ENCODE results near the gene CTSO.
"Not testable (repeated sequence)": the region's sequence is repeated elsewhere in the genome, so short reads cannot be mapped to it uniquely, and the experiment has no call there.

Gene CTSO

GRCh38 chr4:155904331-155904730, 49.3 kb downstream of the CTSO start:
- no peak for DNase-seq

- DNase-seq, result no peak
Measured at GRCh38 chr4:155903453-155903852, 50.2 kb downstream of the CTSO start, which contains the start of gene TDO2. TSS of gene TDO2 (plus strand) at chr4:155903696. CDS start at chr4:155903759, 63 bp downstream.

- DNase-seq, result no peak
Measured at GRCh38 chr4:155901013-155901412, 52.7 kb downstream of the CTSO start.

- no peak for DNase-seq
Measured at GRCh38 chr4:155900381-155900780, 53.3 kb downstream of the CTSO start.

GRCh38 chr4:155899891-155900290, 53.8 kb downstream of the CTSO start:
- DNase-seq, result no peak

GRCh38 chr4:155898371-155898770, 55.3 kb downstream of the CTSO start:
- DNase-seq, result not testable (repeated sequence)

- no peak for DNase-seq
Measured at GRCh38 chr4:155891058-155891457, 62.6 kb downstream of the CTSO start.

GRCh38 chr4:155889946-155890345, 63.7 kb downstream of the CTSO start:
- no peak for DNase-seq

GRCh38 chr4:155889031-155889793, 64.5 kb downstream of the CTSO start:
- DNase-seq, result no peak

- DNase-seq, result no peak
Measured at GRCh38 chr4:155887847-155888570, 65.7 kb downstream of the CTSO start.

- DNase-seq, result no peak
Measured at GRCh38 chr4:155887045-155887444, 66.6 kb downstream of the CTSO start.

- DNase-seq, result no peak
Measured at GRCh38 chr4:155885666-155886065, 68.0 kb downstream of the CTSO start.

GRCh38 chr4:155883895-155884294, 69.8 kb downstream of the CTSO start:
- DNase-seq, result no peak

GRCh38 chr4:155881555-155881954, 72.1 kb downstream of the CTSO start:
- no peak for DNase-seq

- DNase-seq, result no peak
Measured at GRCh38 chr4:155879767-155880166, 73.9 kb downstream of the CTSO start.

GRCh38 chr4:155878611-155879010, 75.1 kb downstream of the CTSO start:
- DNase-seq, result no peak

- DNase-seq, result no peak
Measured at GRCh38 chr4:155877971-155878370, 75.7 kb downstream of the CTSO start.

- no peak for DNase-seq
Measured at GRCh38 chr4:155875878-155876277, 77.8 kb downstream of the CTSO start.

Measured in activated CD4-positive, alpha-beta T cell treated with anti-CD3 and anti-CD28 coated beads, Interleukin-2, amount 50 U/mL, for 1 hour (primary cell).